ENCODE measurements around the gene DCHS2.

The DCHS2 gene

DNA sequence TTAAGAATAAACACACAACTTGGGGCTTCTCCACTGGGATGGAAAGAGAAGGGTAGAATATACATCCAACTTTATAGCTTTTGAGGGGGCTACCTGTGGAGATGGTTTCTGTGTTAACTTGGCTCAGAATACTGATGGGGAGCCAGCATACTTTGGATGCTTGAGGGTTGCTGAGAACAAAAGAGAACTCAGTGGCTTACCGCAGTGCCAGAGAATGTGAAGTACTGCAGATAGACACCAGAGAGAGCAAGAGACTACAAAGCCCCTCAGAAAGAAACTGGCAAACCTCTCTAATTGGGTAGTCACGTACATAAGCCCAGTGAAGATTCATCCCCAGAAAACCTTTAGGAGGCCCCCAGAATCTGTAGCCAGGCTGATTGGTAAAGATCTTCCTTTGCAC lies 214.4 kb downstream of the DCHS2 start:
- intact Hi-C loops (cut with DNase I; ENCODE audit: low total_unique reads), result loop anchor here (5.0 kb wide), 1 partner anchor 1740 kb away; no protein-coding TSS in a partner anchor
- TF ChIP-seq, protein P1, sequence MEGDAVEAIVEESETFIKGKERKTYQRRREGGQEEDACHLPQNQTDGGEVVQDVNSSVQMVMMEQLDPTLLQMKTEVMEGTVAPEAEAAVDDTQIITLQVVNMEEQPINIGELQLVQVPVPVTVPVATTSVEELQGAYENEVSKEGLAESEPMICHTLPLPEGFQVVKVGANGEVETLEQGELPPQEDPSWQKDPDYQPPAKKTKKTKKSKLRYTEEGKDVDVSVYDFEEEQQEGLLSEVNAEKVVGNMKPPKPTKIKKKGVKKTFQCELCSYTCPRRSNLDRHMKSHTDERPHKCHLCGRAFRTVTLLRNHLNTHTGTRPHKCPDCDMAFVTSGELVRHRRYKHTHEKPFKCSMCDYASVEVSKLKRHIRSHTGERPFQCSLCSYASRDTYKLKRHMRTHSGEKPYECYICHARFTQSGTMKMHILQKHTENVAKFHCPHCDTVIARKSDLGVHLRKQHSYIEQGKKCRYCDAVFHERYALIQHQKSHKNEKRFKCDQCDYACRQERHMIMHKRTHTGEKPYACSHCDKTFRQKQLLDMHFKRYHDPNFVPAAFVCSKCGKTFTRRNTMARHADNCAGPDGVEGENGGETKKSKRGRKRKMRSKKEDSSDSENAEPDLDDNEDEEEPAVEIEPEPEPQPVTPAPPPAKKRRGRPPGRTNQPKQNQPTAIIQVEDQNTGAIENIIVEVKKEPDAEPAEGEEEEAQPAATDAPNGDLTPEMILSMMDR (IDR thresholded peaks at IDR 0.05), result no peak
- DNase-seq, result no peak

DNA sequence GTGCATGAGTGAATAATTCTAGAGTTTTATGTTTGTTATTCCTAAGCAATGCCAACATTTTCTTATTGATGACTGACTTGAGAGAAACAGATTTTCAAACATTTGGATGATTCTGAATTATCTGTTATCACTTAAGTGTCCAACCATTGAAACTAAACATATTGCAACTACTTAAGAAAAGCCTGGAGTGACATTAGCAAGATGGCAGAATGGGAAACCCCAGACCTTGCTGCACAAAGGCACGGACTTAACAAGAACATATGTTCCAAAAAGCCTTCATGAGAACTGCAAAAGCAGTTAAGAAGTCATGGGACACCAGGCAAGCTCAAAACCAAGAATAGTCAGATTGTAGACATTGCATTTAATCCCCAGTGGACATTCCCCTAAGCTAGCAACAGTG lies 215.1 kb downstream of the DCHS2 start:
- H3K27me3 ChIP-seq, result no peaks in the 10 kb centered on the region
- H3K27ac ChIP-seq, result no peak overlapping the region
- intact Hi-C loops (cut with DNase I; ENCODE audit: low total_unique reads), result loop anchor here (5.0 kb wide), 1 partner anchor 1741 kb away; no protein-coding TSS in a partner anchor
- no peak overlapping the region for H3K4me3 ChIP-seq
- H3K36me3 ChIP-seq, result no peaks in the 10 kb centered on the region
- no peaks in the 10 kb centered on the region for H3K9me3 ChIP-seq
- DNase-seq, result no peak
- TF ChIP-seq, protein P1 (IDR thresholded peaks at IDR 0.05), result no peak
- H3K4me1 ChIP-seq, result no peaks in the 10 kb centered on the region

More for the DNA sequence above, 214.4 kb downstream of the DCHS2 start:
- no peaks in the 10 kb centered on the region for H3K27me3 ChIP-seq
- H3K27ac ChIP-seq, result no peak overlapping the region
- H3K9me3 ChIP-seq, result no peaks in the 10 kb centered on the region
- no peaks in the 10 kb centered on the region for H3K4me1 ChIP-seq
- no peak overlapping the region for H3K4me3 ChIP-seq
- H3K36me3 ChIP-seq, result no peaks in the 10 kb centered on the region

DNA sequence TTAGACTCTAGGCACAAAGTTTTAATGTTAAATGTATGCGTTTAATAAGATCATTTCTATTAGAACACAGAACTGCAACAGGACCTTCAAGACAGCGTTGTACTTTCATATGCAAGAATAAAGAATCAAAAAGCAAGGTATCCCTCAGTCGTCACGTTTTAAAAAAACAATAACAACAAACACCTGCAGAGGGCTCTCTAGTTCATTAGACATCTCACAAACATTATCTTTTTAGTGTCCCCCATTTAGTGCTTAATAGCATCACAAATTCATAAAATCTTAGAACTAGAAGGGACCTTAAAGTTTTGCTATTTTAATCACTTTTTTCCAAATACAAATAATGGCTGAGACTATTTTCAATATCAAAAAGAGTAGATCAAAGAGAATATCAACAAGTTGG lies 236.6 kb downstream of the DCHS2 start:
- no peaks in the 10 kb centered on the region for H3K36me3 ChIP-seq
- no peaks in the 10 kb centered on the region for H3K27me3 ChIP-seq
- no peaks in the 10 kb centered on the region for H3K4me1 ChIP-seq
- intact Hi-C loops (cut with DNase I; ENCODE audit: low total_unique reads), result no loop called here
- no peaks in the 10 kb centered on the region for H3K9me3 ChIP-seq
- H3K4me3 ChIP-seq, result no peak overlapping the region
- H3K27ac ChIP-seq, result no peak overlapping the region
- DNase-seq, result no peak
- TF ChIP-seq, protein P1 (IDR thresholded peaks at IDR 0.05), result no peak

DNA sequence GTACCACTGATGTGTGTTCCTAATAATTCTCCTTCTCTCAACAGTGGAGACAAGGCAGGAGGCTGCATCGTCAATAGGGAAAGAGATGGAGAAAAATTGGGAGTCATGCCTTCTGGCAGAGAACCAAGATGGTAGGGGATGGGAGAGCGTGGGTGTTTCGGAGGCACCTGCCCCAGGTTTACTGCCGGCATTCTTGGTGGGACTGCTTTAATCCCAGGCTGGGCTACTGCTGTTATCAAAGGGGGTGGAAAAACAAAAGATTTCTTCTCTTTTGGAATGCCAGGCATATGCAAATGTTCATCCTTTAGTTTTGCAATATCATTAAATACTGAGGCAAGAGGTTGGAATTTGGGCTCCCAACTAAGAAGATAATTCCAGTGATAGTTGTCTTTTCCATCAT lies 257.0 kb downstream of the DCHS2 start:
- Histone ChIP-seq H3K4me1 (no peaks in the 10 kb centered on the region), H3K27me3 (no peaks in the 10 kb centered on the region), H3K4me3 (no peak overlapping the region), H3K27ac (no peak overlapping the region), H3K36me3 (no peaks in the 10 kb centered on the region), H3K9me3 (no peaks in the 10 kb centered on the region)
- no peak for DNase-seq
- intact Hi-C loops (cut with DNase I; ENCODE audit: low total_unique reads), result no loop called here
- TF ChIP-seq, protein P1 (IDR thresholded peaks at IDR 0.05), result no peak

DNA sequence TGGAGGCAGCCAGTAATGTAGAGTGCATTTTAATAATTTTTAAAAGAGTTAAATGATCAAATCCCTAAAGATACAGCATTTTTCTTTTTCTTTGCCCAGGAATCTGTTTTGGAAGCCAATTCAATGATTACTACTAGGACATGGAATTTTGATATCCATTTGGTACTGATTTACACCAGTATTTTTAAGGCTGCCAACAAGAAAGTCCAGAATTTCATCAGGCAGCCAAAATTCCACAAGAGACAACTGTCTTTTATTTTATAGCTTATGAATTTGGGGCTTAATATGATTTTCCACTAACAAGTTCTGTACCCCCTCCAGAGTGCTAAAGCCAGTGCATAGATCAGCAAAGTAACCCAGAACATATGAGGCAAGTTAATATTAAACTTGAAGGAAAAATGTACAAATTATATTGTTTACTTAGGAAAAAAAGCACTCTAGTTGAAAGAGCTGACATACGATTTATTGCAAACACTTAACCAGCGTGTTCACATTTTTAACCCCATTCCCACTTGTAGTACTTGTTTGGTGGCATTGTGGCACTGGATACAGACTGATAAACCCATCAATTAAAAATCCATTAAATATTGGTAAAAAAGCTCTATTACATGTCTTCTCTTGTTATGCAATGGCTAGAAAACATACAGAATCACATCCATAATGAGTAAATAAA lies 259.7 kb downstream of the DCHS2 start:
- no peak overlapping the region for H3K4me3 ChIP-seq
- intact Hi-C loops (cut with DNase I; ENCODE audit: low total_unique reads), result no loop called here
- H3K27ac ChIP-seq, result no peak overlapping the region
- TF ChIP-seq, protein P1 (IDR thresholded peaks at IDR 0.05), result no peak
- H3K27me3 ChIP-seq, result no peaks in the 10 kb centered on the region
- H3K4me1 ChIP-seq, result no peaks in the 10 kb centered on the region
- no peaks in the 10 kb centered on the region for H3K36me3 ChIP-seq
- no peak for DNase-seq
- H3K9me3 ChIP-seq, result no peaks in the 10 kb centered on the region
